HG03469 (cell line): ENCODE results near the gene OR1L1.

ENCODE experiments used
- ATAC-seq: cut with Tn5 transposase; IDR thresholded peaks from one replicate; pipeline ENCODE4 v1.9.1; 2021; ENCODE audit warnings: mild to moderate bottlenecking, moderate library complexity, moderate number of reproducible peaks; ENCODE audit not compliant: unreplicated experiment

The OR1L1 gene, protein sequence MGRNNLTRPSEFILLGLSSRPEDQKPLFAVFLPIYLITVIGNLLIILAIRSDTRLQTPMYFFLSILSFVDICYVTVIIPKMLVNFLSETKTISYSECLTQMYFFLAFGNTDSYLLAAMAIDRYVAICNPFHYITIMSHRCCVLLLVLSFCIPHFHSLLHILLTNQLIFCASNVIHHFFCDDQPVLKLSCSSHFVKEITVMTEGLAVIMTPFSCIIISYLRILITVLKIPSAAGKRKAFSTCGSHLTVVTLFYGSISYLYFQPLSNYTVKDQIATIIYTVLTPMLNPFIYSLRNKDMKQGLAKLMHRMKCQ

DNA sequence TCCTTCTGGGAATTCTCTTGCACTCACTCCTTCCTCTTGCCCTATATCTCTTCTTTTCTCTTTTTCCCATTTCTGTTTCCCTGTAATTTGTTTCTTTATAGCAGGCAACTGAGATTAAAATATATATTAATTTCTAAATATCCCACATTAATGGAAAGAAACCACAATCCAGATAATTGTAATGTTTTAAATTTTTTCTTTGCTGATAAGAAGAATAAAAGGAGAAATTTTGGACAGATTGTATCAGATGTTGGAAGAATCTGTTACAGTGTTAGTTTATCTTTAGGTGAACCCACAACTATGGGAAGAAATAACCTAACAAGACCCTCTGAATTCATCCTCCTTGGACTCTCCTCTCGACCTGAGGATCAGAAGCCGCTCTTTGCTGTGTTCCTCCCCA is at the start of gene OR1L1:
OR1L1 (plus strand) TSS at position 301 of the 400 bp plus-strand sequence; CDS start at position 301, 0 bp downstream.
- ATAC-seq = no peak

DNA sequence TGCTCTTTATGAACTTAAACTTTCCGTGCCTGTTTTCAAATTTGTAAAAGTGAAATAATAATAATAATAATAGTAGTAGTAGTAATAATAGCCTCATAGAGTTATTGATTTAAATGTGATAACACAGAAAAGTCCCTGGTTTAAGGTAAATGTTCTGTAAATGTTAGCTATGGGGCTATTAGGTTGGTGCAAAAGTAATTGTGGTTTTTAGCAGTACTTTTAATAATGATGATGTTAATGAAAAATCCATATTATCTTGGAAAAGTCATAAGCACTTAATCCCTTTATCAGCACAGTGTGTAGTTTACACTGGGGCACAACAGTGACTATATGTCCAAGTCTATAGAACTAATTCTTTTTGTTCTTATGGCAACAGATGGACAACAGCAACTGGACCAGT is 47.2 kb upstream of the OR1L1 start, which contains the start of gene OR1Q1:
OR1Q1 (plus strand) TSS at position 377 of the 400 bp plus-strand sequence; CDS start at position 377, 0 bp downstream.
- ATAC-seq = no peak

DNA sequence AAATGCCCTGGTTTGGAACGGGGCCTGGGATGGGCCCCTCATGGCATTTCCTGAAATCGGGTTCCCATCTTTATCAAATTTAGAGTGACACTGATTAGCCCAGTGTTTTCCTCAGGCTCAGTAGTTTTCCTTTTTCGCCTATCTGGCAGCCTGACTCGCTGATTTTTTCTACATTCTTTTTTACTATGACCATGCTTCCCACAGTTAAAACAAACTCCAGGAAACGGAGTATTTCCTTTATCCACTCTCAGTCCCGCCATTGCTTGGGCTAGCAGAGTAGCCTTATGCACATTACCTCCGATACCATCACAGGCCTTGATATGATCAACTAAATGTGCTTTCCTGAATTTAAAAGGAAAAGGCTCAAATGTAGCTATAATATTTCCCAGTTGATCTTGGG is 41.5 kb upstream of the OR1L1 start:
- ATAC-seq = no peak

DNA sequence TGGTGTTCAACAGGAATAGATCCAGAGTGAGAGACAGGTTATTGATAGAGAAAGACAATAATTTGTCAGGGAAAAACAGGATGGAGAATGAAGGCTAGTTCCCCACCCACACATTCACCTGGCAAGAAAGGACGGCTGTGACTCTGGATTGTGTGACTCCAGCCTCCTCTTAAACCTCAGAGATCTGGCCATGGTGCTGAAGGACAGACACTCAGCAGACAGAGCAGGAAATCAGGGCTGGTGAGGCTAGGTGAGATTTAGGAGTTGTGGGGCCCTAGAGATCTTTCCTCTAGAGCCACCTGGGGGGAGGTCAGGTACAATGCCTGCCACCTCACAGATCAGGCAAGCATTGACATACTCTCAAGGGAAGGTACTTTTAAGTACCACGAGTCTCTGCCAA is 19.3 kb upstream of the OR1L1 start:
- ATAC-seq = no peak

DNA sequence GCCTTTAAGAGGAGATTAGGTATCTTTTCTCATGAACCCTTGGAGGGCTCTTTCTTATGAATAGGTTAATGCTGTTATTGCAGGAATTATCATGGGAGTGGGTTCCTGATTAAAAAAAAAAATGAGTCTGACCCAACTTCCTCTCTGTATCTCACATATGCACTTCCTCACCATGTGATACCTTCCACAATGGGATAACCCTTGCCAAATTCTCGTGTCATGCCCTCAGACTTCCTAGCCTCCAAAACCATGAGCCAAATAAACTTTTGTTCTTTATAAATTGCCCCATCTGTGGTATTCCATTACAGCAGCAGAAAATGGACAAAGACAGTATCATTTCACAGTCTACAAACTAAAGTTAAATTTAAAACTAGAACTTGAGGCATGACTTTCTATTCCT is 5.1 kb upstream of the OR1L1 start:
- no peak for ATAC-seq

DNA sequence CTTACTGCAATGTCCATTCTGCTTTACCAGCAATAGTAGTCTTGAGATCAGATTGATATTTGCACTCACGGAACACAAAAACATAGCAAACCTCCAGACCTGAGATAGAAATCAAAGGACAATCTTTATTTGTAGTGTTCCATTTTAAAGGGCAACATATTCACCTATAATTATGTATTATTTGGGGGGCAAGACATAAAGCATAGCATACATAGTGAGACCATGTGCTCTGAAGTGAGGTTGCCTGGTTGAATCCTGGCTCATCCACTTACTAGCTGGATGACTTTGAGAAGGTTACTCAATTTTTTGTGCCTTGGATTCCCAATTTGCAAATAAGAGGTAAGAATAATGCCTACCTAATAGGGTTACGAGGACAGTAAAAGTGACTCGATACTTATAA is 4.0 kb upstream of the OR1L1 start, which contains the start of gene OR1B1:
OR1B1 (minus strand) TSS at position 101 of the 400 bp plus-strand sequence.
- no peak for ATAC-seq

DNA sequence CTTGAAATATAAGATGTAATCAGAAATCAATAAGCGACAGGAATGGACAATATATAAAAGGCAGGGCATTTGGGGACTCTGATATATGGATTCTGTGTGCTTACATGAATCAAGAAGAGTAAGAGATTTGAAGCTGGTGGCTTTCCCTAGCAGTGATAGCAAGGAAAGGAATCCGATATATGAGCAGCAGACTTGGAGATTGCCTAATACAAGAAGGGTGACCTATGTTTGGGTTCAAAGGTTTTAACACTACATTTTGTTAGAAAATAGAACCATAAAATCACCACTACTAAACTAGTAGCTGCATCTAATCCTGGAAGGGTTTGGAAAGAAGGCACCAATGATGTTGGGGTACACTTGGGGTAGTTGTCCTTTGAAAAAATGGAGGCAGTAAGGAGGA is 11.0 kb downstream of the OR1L1 start:
- ATAC-seq = no peak

DNA sequence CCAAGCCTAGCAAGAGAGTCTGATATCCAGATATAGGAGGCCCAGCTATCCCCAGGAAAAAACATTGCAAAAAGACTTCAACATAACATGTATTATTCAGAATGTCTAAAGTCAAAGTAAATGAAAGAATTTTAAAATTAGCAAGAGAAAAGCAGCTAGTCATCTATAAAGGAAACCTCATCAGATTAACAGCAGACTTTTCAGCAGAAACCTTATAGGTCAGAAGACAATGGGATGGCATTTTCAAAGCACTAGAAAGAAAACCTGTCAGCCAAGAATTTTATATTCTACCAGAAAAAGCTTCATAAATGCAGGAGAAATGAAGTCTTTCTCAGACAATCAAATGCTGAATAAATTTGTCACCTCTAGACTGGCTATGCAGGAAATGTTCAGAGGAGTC is 23.3 kb downstream of the OR1L1 start:
- no peak for ATAC-seq

DNA sequence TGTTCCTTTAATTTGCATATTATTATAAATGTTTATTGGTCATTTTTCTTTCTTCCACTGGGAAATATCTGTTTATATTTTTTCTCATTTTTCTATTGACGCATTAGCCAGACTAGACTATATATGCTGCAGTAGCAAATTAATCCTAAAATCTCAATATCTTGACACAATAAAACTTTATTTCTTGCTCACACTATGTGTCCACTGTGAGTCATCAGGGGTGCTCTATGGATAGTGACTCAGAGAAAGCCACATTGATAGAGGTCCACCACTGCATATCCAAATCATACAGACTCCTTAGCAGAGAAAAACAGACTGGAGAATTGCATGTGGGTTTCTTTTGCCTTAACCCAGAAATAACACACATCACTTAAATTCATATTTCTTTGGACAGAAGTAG is 34.2 kb downstream of the OR1L1 start:
- no peak for ATAC-seq
